ENCODE measurements around the gene TBPL2.
"Not testable (repeated sequence)": the region's sequence is repeated elsewhere in the genome, so short reads cannot be mapped to it uniquely, and the experiment has no call there.

TBPL2 gene

GRCh38 chr14:55399852-55400251 is 40.6 kb downstream of the TBPL2 start:
- no peak for DNase-seq

- DNase-seq: no peak
Observed at GRCh38 chr14:55399183-55399582, 41.2 kb downstream of the TBPL2 start.

GRCh38 chr14:55398679-55399078 is 41.7 kb downstream of the TBPL2 start:
- no peak for DNase-seq

GRCh38 chr14:55389330-55389729 is 51.1 kb downstream of the TBPL2 start:
- DNase-seq: no peak

- DNase-seq: no peak
Observed at GRCh38 chr14:55388160-55388559, 52.3 kb downstream of the TBPL2 start.

DNA sequence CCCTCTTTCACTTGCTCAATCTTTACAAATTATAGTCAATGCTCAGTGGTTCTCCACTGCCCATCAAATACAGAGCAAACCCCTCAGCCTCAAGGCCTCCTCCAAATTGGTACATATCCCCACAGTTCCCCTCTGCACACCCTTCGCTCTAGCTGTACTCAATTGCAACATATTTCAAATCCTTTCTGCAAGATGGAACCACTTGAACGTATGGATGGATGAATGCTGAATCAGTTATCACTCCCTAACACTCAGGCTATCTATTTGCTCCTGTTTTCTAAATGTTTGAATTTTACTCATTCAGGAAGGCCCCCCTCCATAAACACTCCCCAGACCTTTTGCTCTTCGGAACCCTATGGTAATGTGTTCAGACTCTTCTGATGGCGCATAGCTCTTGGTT is 53.3 kb downstream of the TBPL2 start:
- no peak for DNase-seq

DNA sequence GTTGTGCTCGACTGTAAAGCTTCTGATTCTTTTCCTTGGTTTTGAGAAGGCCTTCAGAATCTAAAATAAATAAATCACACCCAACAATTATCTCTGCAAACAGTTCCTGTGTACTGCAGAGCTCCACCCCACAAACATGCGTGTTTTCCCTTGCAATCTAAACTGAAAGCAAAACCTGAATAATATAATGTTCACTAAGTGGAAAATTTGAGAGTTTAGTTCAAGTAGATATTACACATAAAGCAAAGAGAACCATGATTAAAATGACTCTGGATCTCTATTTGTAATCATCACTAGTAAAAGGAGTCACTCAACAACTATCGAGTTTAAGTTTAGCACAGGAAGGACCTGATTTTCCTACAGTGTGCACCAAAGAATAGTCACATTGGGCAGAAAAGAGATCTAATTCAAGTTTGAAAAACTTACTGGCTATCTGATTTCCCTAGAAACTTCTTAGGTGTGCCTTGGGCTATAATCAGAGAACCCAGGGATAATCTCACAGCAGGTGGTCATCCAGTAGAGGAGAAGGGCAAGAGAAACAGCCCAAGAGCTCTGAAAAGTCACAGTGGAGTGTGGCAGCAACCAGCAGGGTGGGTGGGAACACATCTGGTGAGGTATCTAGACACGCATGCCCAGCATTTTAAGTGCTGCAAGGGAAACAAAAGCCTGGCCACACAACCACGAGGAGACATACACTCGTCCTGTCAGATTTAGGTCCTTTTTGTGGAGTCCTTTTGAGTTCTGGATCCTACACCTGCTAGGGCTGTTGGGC is 54.2 kb downstream of the TBPL2 start:
- DNase-seq: peak; percentile 24

DNA sequence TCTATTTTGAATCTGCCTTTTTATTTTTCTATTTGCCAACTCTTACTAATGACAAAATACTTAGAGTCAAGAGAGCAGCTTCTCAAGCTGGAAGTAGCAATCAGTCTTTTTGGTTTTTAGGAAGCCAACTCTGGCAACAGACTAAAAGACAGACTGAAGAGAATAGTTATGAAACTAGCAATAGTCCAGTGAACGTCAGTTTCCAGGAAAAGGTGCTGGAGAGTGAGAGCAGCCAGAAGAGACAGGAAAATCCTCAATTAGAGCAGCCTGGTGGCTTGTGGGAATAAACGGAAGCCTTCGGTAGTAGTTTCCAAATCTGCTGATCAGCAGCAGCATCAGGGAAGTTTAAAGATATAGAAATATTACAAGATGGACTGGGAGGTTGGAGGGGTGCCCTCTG is 55.9 kb downstream of the TBPL2 start:
- DNase-seq: no peak

DNA sequence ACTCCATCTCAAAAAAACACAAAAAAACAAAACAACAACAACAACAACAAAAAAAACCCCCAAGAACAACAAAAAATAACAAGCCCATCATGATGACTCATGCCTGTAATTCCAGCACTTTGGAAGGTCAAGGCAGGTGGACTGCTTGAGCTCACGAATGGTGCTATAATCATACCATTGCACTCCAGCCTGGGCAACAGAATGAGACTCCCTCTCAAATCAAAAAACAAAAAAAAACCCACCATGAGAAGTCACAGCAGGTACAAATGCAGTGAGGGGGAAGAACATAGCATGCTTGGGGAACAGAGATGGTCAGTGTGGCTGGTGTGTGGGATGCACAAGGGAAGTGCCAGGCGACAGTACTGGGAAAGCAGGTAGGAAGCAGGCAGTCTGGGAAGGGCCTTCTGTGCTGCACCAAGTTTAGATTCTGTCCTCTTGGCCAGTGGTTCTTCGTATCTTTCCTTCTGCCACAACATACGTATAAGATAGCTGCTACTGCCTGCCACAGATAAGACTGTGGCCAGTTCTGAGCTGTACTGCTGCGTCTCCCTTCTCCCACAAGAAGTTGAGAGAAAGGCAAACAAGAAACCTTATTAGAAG is 56.8 kb downstream of the TBPL2 start:
- no peak for DNase-seq

GRCh38 chr14:55383056-55383466 is 57.4 kb downstream of the TBPL2 start:
- not testable (repeated sequence) for DNase-seq

- DNase-seq: no peak
Observed at GRCh38 chr14:55382483-55382882, 57.9 kb downstream of the TBPL2 start.

GRCh38 chr14:55381561-55381960 is 58.9 kb downstream of the TBPL2 start:
- no peak for DNase-seq

DNA sequence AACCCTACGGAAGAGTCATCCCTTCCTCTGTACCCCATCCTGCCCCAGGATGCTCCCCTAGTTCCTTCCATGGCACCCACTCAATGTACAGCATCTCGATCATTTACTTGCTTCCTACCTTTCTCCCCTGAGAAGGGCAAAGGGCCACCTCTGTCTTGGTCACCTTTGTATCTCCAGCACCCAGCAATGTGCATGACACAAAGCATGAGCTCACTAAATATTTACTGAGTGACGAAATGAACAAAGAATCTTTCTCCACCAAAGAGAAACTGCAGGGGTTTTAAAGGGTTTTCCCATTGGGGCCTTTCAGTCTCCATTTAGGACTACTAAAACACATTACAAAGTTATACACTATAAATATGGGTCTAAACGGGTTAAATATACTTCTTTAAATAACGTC is 59.4 kb downstream of the TBPL2 start:
- DNase-seq: no peak

DNA sequence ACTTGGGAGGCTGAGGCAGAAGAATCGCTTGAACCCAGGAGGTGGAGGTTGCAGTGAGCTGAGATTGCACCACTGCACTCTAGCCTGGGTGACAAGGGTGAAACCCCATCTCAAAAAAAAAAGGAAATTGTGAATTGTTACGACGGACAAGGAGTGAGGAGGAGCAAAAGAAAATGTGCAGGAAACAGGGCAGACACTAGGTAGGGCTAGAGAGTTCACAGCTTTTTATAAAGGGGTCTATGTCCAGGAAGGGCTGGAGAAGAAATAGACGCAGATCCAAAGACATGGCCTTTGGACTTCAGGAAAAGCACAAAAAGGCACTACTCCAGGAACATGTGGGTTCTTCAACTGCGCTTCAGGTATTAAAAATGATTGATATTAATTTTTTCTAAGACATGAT is 63.2 kb downstream of the TBPL2 start:
- no peak for DNase-seq

DNA sequence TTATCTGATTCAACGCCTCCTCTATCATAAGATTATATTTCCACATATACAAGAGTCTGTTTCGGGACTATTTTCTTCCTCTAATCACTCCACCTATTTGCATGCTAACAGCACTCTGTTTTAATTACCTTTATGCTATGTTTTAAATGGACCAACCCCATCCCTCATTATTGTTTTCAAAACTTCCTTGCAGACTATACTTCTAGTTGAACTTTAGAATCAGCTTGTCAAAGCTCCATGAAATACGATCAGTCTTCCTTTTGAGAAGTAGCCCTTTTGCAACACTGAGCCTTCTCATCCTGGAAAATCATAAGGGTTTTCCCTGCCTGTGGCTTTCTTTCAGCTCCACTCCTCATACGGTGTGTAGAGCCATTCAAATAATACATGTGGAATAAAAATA is 65.6 kb downstream of the TBPL2 start:
- DNase-seq: no peak

DNA sequence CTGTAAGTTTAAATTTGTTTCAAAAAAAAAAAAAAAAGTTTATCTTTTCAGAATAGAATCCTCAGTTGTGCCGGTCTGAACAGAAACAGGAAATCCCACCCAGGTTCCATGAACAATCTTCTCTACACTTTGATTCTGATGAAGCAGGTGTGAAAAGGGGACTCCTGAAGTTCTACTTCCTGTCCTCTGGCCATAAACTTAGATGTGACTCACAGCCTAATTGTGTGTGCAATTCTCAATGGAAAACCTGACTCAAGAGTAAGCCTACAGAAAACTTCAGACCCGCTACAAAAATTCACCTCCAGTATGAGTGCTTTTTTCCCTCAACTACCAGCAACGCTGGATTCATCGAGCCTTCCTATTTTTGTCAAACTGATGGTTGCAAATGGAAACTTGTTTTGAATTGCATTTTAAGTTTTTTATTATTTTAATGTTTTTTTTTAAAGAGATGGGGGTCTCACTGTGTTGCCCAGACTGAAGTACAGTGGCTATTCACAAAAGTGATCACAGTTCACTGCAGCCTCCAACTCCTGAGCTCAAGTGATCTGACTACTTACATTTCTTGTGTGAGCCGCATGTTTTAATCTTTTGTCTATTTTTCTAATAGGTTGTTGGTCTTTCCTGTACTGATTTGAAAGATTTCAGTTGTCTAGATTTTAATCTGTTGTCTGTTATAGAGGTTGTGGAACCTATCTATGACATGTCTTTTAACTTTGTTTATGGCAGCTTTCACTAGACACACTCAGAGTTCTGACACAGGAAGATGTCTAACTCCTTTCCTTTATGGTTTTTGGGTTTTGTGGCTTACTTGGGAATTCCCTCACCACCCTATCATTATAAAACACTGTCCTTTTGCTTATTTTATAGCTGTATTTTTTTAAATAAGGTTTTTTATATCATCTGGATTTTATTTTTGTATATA is 66.4 kb downstream of the TBPL2 start:
- DNase-seq: peak; percentile 72

DNA sequence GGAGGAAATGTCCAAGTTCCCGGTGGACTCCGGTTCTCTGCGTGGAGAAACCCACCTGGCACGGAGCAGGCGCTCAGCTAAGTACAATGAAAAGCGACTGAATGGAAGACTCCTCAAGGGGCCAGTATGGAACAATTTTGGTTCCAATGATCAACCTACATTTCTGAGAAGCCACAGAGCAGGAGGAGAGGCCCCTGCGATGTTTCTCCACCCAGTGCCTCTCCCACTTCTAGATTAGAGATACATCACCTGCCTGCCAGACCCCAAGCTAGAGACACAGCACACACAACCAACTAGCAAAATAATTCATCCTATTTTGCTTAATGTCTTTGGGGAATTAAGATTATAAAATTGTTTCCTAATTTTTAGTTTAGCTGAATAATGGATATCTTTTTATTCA is 67.6 kb downstream of the TBPL2 start:
- DNase-seq: no peak

GRCh38 chr14:55372423-55372822 is 68.0 kb downstream of the TBPL2 start:
- DNase-seq: no peak

- no peak for DNase-seq
Observed at GRCh38 chr14:55370883-55371455, 69.4 kb downstream of the TBPL2 start.

- DNase-seq: no peak
Observed at GRCh38 chr14:55366271-55366670, 74.1 kb downstream of the TBPL2 start.
